Erythroblast (primary cell): ENCODE measurements around the gene PSMD13.

Experiments used
- GATA1 ChIP-seq: IDR thresholded peaks from 2 replicates; pipeline ENCODE4 v1.6.1; 2011; ENCODE audit warnings: low read depth, mild to moderate bottlenecking, control low read depth, low read length, moderate library complexity
- POLR2A ChIP-seq: IDR thresholded peaks from 2 replicates; pipeline ENCODE4 v1.6.1; 2011; ENCODE audit warnings: mild to moderate bottlenecking, low read length

DNA sequence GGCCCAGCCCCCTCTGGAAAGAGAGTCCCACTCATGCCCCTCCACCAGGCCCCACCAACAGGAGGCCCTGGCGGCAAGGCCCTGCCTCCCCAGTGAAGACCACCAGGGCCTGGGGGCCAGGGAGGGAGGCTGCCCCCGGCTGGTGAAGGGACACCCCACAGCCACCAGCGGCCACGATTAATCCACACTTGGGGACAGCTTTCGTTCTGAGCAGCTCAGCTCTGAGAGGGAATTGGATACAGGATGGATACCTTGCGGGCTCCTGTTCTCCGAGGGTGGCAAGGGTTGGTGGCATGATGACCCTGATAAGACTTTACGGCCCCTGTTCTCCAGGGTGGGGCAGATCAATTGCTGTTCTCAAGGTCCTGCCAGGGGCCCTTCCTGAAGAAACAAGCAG is 34.5 kb downstream of the PSMD13 start:
- TF ChIP-seq POLR2A (no peak), GATA1 (no peak)
